Measurements from ENCODE around the gene ARMC3. TPM values are rescaled to one million over a fixed set of nuclear protein-coding genes. Genes with fewer than 3 reads are reported as not detected.

ARMC3 gene
- total RNA-seq, 1 donor from 2014 or later: not detected

- Mint-ChIP-seq H3K27me3 (ENCODE audit: unreplicated experiment) (no peaks in the 10 kb centered on the region), H3K27ac (ENCODE audit: unreplicated experiment) (no peak overlapping the region), H3K4me1 (ENCODE audit: low read depth, unreplicated experiment) (no peaks in the 10 kb centered on the region), H3K36me3 (ENCODE audit: unreplicated experiment) (no peaks in the 10 kb centered on the region), H3K9me3 (ENCODE audit: unreplicated experiment) (peaks cover 3% of the 10 kb centered on the region), H3K4me3 (ENCODE audit: unreplicated experiment) (no peak overlapping the region)
- no peak for DNase-seq
- TF ChIP-seq CTCF (IDR thresholded peaks at IDR 0.05; ENCODE audit: partially characterized antibody, unreplicated experiment): no peak
Observed at GRCh38 chr10:23019633-23020032, 91.8 kb downstream of the ARMC3 start.

- H3K36me3 Mint-ChIP-seq (ENCODE audit: unreplicated experiment): no peaks in the 10 kb centered on the region
- no peak overlapping the region for H3K27ac Mint-ChIP-seq (ENCODE audit: unreplicated experiment)
- no peak for DNase-seq
- H3K4me1 Mint-ChIP-seq (ENCODE audit: low read depth, unreplicated experiment): no peaks in the 10 kb centered on the region
- H3K27me3 Mint-ChIP-seq (ENCODE audit: unreplicated experiment): no peaks in the 10 kb centered on the region
- no peak for TF ChIP-seq CTCF (IDR thresholded peaks at IDR 0.05; ENCODE audit: partially characterized antibody, unreplicated experiment)
- no peak overlapping the region for H3K4me3 Mint-ChIP-seq (ENCODE audit: unreplicated experiment)
- peaks cover 3% of the 10 kb centered on the region for H3K9me3 Mint-ChIP-seq (ENCODE audit: unreplicated experiment)
Observed at GRCh38 chr10:23021430-23021829, 93.6 kb downstream of the ARMC3 start.

GRCh38 chr10:23024002-23024401 lies 96.1 kb downstream of the ARMC3 start:
- TF ChIP-seq CTCF (IDR thresholded peaks at IDR 0.05; ENCODE audit: partially characterized antibody, unreplicated experiment): no peak
- Mint-ChIP-seq H3K4me3 (ENCODE audit: unreplicated experiment) (no peak overlapping the region), H3K9me3 (ENCODE audit: unreplicated experiment) (peaks cover 4% of the 10 kb centered on the region), H3K36me3 (ENCODE audit: unreplicated experiment) (no peaks in the 10 kb centered on the region), H3K27ac (ENCODE audit: unreplicated experiment) (no peak overlapping the region), H3K4me1 (ENCODE audit: low read depth, unreplicated experiment) (no peaks in the 10 kb centered on the region), H3K27me3 (ENCODE audit: unreplicated experiment) (no peaks in the 10 kb centered on the region)
- no peak for DNase-seq

GRCh38 chr10:23031318-23031717 lies 103.5 kb downstream of the ARMC3 start:
- Mint-ChIP-seq H3K36me3 (ENCODE audit: unreplicated experiment) (no peaks in the 10 kb centered on the region), H3K9me3 (ENCODE audit: unreplicated experiment) (peaks cover 1% of the 10 kb centered on the region), H3K27me3 (ENCODE audit: unreplicated experiment) (no peaks in the 10 kb centered on the region), H3K4me1 (ENCODE audit: low read depth, unreplicated experiment) (no peaks in the 10 kb centered on the region), H3K4me3 (ENCODE audit: unreplicated experiment) (no peak overlapping the region), H3K27ac (ENCODE audit: unreplicated experiment) (no peak overlapping the region)
- no peak for DNase-seq
- no peak for TF ChIP-seq CTCF (IDR thresholded peaks at IDR 0.05; ENCODE audit: partially characterized antibody, unreplicated experiment)

- TF ChIP-seq CTCF (IDR thresholded peaks at IDR 0.05; ENCODE audit: partially characterized antibody, unreplicated experiment): no peak
- no peak for DNase-seq
- Mint-ChIP-seq H3K27ac (ENCODE audit: unreplicated experiment) (no peak overlapping the region), H3K36me3 (ENCODE audit: unreplicated experiment) (no peaks in the 10 kb centered on the region), H3K27me3 (ENCODE audit: unreplicated experiment) (no peaks in the 10 kb centered on the region), H3K9me3 (ENCODE audit: unreplicated experiment) (no peaks in the 10 kb centered on the region), H3K4me1 (ENCODE audit: low read depth, unreplicated experiment) (no peaks in the 10 kb centered on the region), H3K4me3 (ENCODE audit: unreplicated experiment) (no peak overlapping the region)
Observed at GRCh38 chr10:23034790-23035189, 106.9 kb downstream of the ARMC3 start.

Measured in glutamatergic neuron (in vitro differentiated cells).